Osteoblast (primary cell): ENCODE measurements around the gene RUFY1. TPM values are rescaled to one million over a fixed set of nuclear protein-coding genes. Genes with fewer than 3 reads are reported as not detected.

ENCODE experiments used
- DNase-seq: peaks from one replicate; pipeline ENCODE4 v3.0.0; 2011; ENCODE audit warnings: low spot score, mixed read lengths; ENCODE audit not compliant: insufficient read length; ENCODE audit errors: missing footprints
- H2AFZ ChIP-seq: 2 replicates; pipeline ENCODE4 v1.6.0; 2011; ENCODE audit warnings: mild to moderate bottlenecking, low read length
- H3K27ac ChIP-seq: 2 replicates; pipeline ENCODE4 v1.5.1; 2011; ENCODE audit warnings: mild to moderate bottlenecking, low read depth, low read length, moderate library complexity
- H3K27me3 ChIP-seq: 2 replicates; pipeline ENCODE4 v1.6.0; 2012; ENCODE audit warnings: mild to moderate bottlenecking, control low read depth, inconsistent platforms, low read length, moderate library complexity; ENCODE audit not compliant: insufficient read depth
- H3K36me3 ChIP-seq: 2 replicates; pipeline ENCODE4 v1.5.1; 2011; ENCODE audit warnings: mild to moderate bottlenecking, low read length, control low read depth, moderate library complexity; ENCODE audit not compliant: insufficient read depth
- H3K4me1 ChIP-seq: 2 replicates; pipeline ENCODE4 v1.5.1; 2011; ENCODE audit warnings: mild to moderate bottlenecking, low read length, control low read depth, moderate library complexity; ENCODE audit not compliant: insufficient read depth
- H3K4me2 ChIP-seq: 2 replicates; pipeline ENCODE4 v1.6.0; 2011; ENCODE audit warnings: mild to moderate bottlenecking, low read length; ENCODE audit not compliant: insufficient read depth
- H3K4me3 ChIP-seq: fragments of 200-600 bp; sonication (generic); 3 replicates; pipeline ENCODE4 v1.5.1; 2012; ENCODE audit warnings: mild to moderate bottlenecking, low read length, inconsistent platforms; ENCODE audit not compliant: insufficient read depth
- H3K79me2 ChIP-seq: 2 replicates; pipeline ENCODE4 v1.6.0; 2012; ENCODE audit warnings: mild to moderate bottlenecking, low read length, control low read depth, inconsistent platforms; ENCODE audit not compliant: insufficient read depth
- H3K9me3 ChIP-seq: 2 replicates; pipeline ENCODE4 v1.5.1; 2011; ENCODE audit warnings: low read depth, low read length, control low read depth
- H4K20me1 ChIP-seq: 2 replicates; pipeline ENCODE4 v1.6.0; 2012; ENCODE audit warnings: mild to moderate bottlenecking, low read length, control low read depth; ENCODE audit not compliant: insufficient read depth
- CTCF ChIP-seq: IDR thresholded peaks from 2 replicates; pipeline ENCODE4 v1.5.1; 2011; ENCODE audit warnings: mild to moderate bottlenecking, low read depth, low read length, moderate library complexity; ENCODE audit errors: extremely low read depth
- total RNA-seq: library from RNA; depleted of rRNA; stranded (reverse); fragments of >200 nt; gene quantifications from 2 replicates; pipeline ENCODE4 v1.2.3, GENCODE V29; 2012

RUFY1 gene
- total RNA-seq, 1 donor = 51.8 TPM

- DNase-seq = peak; percentile 25
- Histone ChIP-seq H3K4me1 (no peaks in the 10 kb centered on the region), H3K27ac (no peak overlapping the region), H3K9me3 (no peaks in the 10 kb centered on the region), H3K27me3 (no peaks in the 10 kb centered on the region), H3K79me2 (no peaks in the 10 kb centered on the region), H3K4me2 (no peak overlapping the region), H3K36me3 (no peaks in the 10 kb centered on the region), H4K20me1 (no peaks in the 10 kb centered on the region), H3K4me3 (no peak overlapping the region), H2AFZ (no peak overlapping the region)
- TF ChIP-seq CTCF = no peak
These were observed 45.6 kb upstream of the RUFY1 start for GRCh38 chr5:179504600-179505396.

- no peak for TF ChIP-seq CTCF
- no peaks in the 10 kb centered on the region for H3K27me3 ChIP-seq
- H4K20me1 ChIP-seq = no peaks in the 10 kb centered on the region
- H3K4me2 ChIP-seq = no peak overlapping the region
- H3K4me3 ChIP-seq = no peak overlapping the region
- no peaks in the 10 kb centered on the region for H3K79me2 ChIP-seq
- H3K4me1 ChIP-seq = no peaks in the 10 kb centered on the region
- DNase-seq = peak; percentile 51
- no peak overlapping the region for H2AFZ ChIP-seq
- H3K27ac ChIP-seq = no peak overlapping the region
- H3K9me3 ChIP-seq = no peaks in the 10 kb centered on the region
- H3K36me3 ChIP-seq = no peaks in the 10 kb centered on the region
These were observed 44.6 kb upstream of the RUFY1 start for GRCh38 chr5:179505636-179506261.

GRCh38 chr5:179509239-179509638, 41.1 kb upstream of the RUFY1 start:
- Histone ChIP-seq H3K4me3 (no peak overlapping the region), H3K79me2 (no peaks in the 10 kb centered on the region), H3K27me3 (no peaks in the 10 kb centered on the region), H2AFZ (no peak overlapping the region), H3K4me1 (no peaks in the 10 kb centered on the region), H3K4me2 (no peak overlapping the region), H3K36me3 (no peaks in the 10 kb centered on the region), H3K9me3 (no peaks in the 10 kb centered on the region), H3K27ac (no peak overlapping the region), H4K20me1 (no peaks in the 10 kb centered on the region)
- no peak for DNase-seq
- TF ChIP-seq CTCF = no peak

- H3K4me3 ChIP-seq = no peak overlapping the region
- H3K9me3 ChIP-seq = no peaks in the 10 kb centered on the region
- H2AFZ ChIP-seq = no peak overlapping the region
- H4K20me1 ChIP-seq = no peaks in the 10 kb centered on the region
- no peaks in the 10 kb centered on the region for H3K27me3 ChIP-seq
- H3K79me2 ChIP-seq = no peaks in the 10 kb centered on the region
- H3K4me2 ChIP-seq = no peak overlapping the region
- H3K4me1 ChIP-seq = no peaks in the 10 kb centered on the region
- H3K36me3 ChIP-seq = no peaks in the 10 kb centered on the region
- TF ChIP-seq CTCF = no peak
- H3K27ac ChIP-seq = no peak overlapping the region
- no peak for DNase-seq
These were observed 40.5 kb upstream of the RUFY1 start for GRCh38 chr5:179509845-179510244.
